Measurements from ENCODE around the gene HHIPL1. TPM values are rescaled to one million over a fixed set of nuclear protein-coding genes. Genes with fewer than 3 reads are reported as not detected.

Gene HHIPL1
- total RNA-seq, 1 experiment from 2014 or later, result 2.6 TPM

GRCh38 chr14:99700379-99700778 lies 55.5 kb downstream of the HHIPL1 start:
- Histone ChIP-seq H2BK20ac (ENCODE audit: low read depth, low read length, poor library complexity, severe bottlenecking) (no peak overlapping the region), H2BK120ac (ENCODE audit: low read depth, low read length, poor library complexity, severe bottlenecking) (no peak overlapping the region), H4K5ac (ENCODE audit: insufficient read length, low read depth, low read length) (no peak overlapping the region), H3K23me2 (ENCODE audit: insufficient read length, low read depth, low read length, poor library complexity, severe bottlenecking) (no peaks in the 10 kb centered on the region), H3K4me2 (ENCODE audit: insufficient read depth, insufficient read length, low read length) (no peak overlapping the region), H3K9ac (ENCODE audit: extremely low read depth, insufficient read length, low read length) (no peak overlapping the region), H3K18ac (ENCODE audit: insufficient read length, low read depth, low read length) (no peak overlapping the region), H3K56ac (ENCODE audit: insufficient read length, low read depth, low read length) (no peak overlapping the region), H4K8ac (replicated peaks; ENCODE audit: insufficient read length, low read depth, low read length) (no peak overlapping the region), H2BK5ac (ENCODE audit: insufficient read length, low read length) (no peak overlapping the region), H3K79me1 (ENCODE audit: insufficient read depth, low read depth, low read length, poor library complexity, severe bottlenecking) (no peaks in the 10 kb centered on the region), H2BK15ac (ENCODE audit: low read depth, low read length) (no peak overlapping the region), H3K23ac (ENCODE audit: insufficient read length, low read depth, low read length) (no peak overlapping the region), H3K79me2 (ENCODE audit: insufficient read depth, low read length) (no peaks in the 10 kb centered on the region), H3K4me1 (ENCODE audit: insufficient read depth, low read length) (no peaks in the 10 kb centered on the region), H4K91ac (ENCODE audit: insufficient read length, low read depth, low read length) (no peak overlapping the region), H4K20me1 (ENCODE audit: control insufficient read depth, insufficient read depth, insufficient read length) (no peaks in the 10 kb centered on the region), H2AFZ (ENCODE audit: low read length) (no peak overlapping the region), H3K4ac (ENCODE audit: low read depth, low read length) (no peak overlapping the region), H3K14ac (ENCODE audit: insufficient read depth, low read length) (no peak overlapping the region), H3K27me3 (ENCODE audit: insufficient read depth, low read length) (no peaks in the 10 kb centered on the region), H3K9me3 (ENCODE audit: control insufficient read depth, low read depth, low read length) (peaks cover 11% of the 10 kb centered on the region), H2BK12ac (ENCODE audit: insufficient read length, low read depth, low read length) (no peak overlapping the region), H2AK5ac (ENCODE audit: insufficient read length, low read length) (no peak overlapping the region), H3T11ph (ENCODE audit: low read length) (no peak overlapping the region), H3K27ac (ENCODE audit: insufficient read length, low read depth, low read length) (no peak overlapping the region)
- Mint-ChIP-seq H3K36me3 (ENCODE audit: insufficient read depth in 1 of 3, low read depth in 3 of 3) (peaks cover 14 to 24% (median 18%) of the 10 kb centered on the region in 3 experiments), H3K4me3 (no peak overlapping the region), H3K9me3 (peaks cover 23 to 26% of the 10 kb centered on the region in 2 experiments), H3K27me3 (ENCODE audit: low read depth) (peaks cover 9% of the 10 kb centered on the region), H3K27ac (no peak overlapping the region), H3K4me1 (no peaks in the 10 kb centered on the region)
- WGBS (ENCODE audit: extremely low coverage, insufficient read length, low lambda C conversion rate), result no CpG with 5 or more reads among the region's 6 CpGs
- DNase-seq, result no peak
- TF ChIP-seq, protein P1, sequence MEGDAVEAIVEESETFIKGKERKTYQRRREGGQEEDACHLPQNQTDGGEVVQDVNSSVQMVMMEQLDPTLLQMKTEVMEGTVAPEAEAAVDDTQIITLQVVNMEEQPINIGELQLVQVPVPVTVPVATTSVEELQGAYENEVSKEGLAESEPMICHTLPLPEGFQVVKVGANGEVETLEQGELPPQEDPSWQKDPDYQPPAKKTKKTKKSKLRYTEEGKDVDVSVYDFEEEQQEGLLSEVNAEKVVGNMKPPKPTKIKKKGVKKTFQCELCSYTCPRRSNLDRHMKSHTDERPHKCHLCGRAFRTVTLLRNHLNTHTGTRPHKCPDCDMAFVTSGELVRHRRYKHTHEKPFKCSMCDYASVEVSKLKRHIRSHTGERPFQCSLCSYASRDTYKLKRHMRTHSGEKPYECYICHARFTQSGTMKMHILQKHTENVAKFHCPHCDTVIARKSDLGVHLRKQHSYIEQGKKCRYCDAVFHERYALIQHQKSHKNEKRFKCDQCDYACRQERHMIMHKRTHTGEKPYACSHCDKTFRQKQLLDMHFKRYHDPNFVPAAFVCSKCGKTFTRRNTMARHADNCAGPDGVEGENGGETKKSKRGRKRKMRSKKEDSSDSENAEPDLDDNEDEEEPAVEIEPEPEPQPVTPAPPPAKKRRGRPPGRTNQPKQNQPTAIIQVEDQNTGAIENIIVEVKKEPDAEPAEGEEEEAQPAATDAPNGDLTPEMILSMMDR (conservative IDR thresholded peaks at IDR 0.05), result no peak

Measured in H9 (cell line).